Activated B cell treated with CpG ODN at 0.5 μM for 24 hours (primary cell): ENCODE measurements around the gene LIN7C. TPM values are rescaled to one million over a fixed set of nuclear protein-coding genes. Genes with fewer than 3 reads are reported as not detected.

Experiments used
- ATAC-seq: fragments of 200-7000 bp; cut with Tn5 transposase; one replicate; pipeline ENCODE4 v1.10.0; 2021; ENCODE audit warnings: low read depth, mild to moderate bottlenecking, moderate library complexity
- CTCF ChIA-PET: fragments of 350-600 bp; sonication (Branson Sonifier 250); formaldehyde crosslinking; loops from one replicate; lab custom pipeline; 2021; ENCODE audit warnings: antibody characterized with exemption; lab: Charles Lee
- POLR2A ChIA-PET: fragments of 350-600 bp; sonication (Branson Sonifier 250); formaldehyde crosslinking; loops from one replicate; lab custom pipeline; 2021; ENCODE audit warnings: antibody characterized with exemption; lab: Charles Lee
- DNase-seq: peaks from one replicate; pipeline ENCODE4 v3.0.0; 2022
- H3K27ac Mint-ChIP-seq: one replicate; pipeline ENCODE4 v1.8.0; 2020; ENCODE audit warnings: mixed read lengths
- H3K27me3 Mint-ChIP-seq: one replicate; pipeline ENCODE4 v1.8.0; 2021; ENCODE audit warnings: mixed read lengths
- H3K36me3 Mint-ChIP-seq: one replicate; pipeline ENCODE4 v1.8.0; 2021; ENCODE audit warnings: low read depth, mixed read lengths
- H3K4me1 Mint-ChIP-seq: one replicate; pipeline ENCODE4 v1.8.0; 2021; ENCODE audit warnings: mixed read lengths
- H3K4me3 Mint-ChIP-seq: one replicate; pipeline ENCODE4 v1.8.0; 2020; ENCODE audit warnings: mild to moderate bottlenecking, mixed read lengths
- H3K9me3 Mint-ChIP-seq: one replicate; pipeline ENCODE4 v1.8.0; 2020; ENCODE audit warnings: mixed read lengths
- CTCF ChIP-seq: fragments of 200-600 bp; IDR thresholded peaks from one replicate; pipeline ENCODE4 v1.8.0; 2022; ENCODE audit warnings: antibody characterized with exemption, mild to moderate bottlenecking
- intact Hi-C: fragments of 100-400 bp; cut with micrococcal nuclease; formaldehyde crosslinking; loops from one replicate; pipeline ENCODE4 v1.15.1; 2024
- total RNA-seq: library from RNA; stranded (reverse); gene quantifications from 2 replicates; pipeline ENCODE4 v1.2.3, GENCODE V29; 2022

Gene LIN7C
- total RNA-seq, 1 donor from 2014 or later, result 23.5 TPM

DNA sequence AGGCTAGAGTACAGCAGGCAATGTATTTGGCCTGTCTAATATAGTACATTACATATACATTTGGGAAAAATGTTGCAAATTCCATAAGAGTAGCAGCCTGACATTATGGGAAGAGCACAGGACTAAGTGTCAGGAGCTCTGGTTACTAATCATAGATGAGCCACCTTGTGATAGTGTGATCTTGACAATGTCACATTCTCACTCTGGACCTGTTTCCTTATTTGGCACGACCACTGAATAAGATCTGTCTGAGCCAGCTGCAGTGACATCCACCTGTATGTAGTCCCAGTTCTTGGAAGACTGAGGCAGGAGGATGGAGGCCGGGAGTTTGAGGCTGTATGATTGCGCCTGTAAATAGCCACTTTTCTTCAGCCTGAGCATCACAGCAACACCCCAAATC, 5.7 kb upstream of the LIN7C start:
- H3K27me3 Mint-ChIP-seq, result no peaks in the 10 kb centered on the region
- ATAC-seq (no peak), DNase-seq (no peak)
- peaks cover 12% of the 10 kb centered on the region for H3K4me1 Mint-ChIP-seq
- TF ChIP-seq CTCF, result no peak
- ChIA-PET POLR2A (no interaction called here), CTCF (no interaction called here)
- no peak overlapping the region for H3K4me3 Mint-ChIP-seq
- H3K27ac Mint-ChIP-seq, result no peak overlapping the region
- H3K9me3 Mint-ChIP-seq, result no peaks in the 10 kb centered on the region
- H3K36me3 Mint-ChIP-seq, result no peaks in the 10 kb centered on the region
- intact Hi-C loops, result no loop called here

- no peak for DNase-seq
- CTCF ChIA-PET, result no interaction called here
- intact Hi-C loops, result loop anchor here (5.0 kb wide), 1 partner anchor 278 kb away; no protein-coding TSS in a partner anchor
Observed at GRCh38 chr11:27509908-27510307, 3.3 kb upstream of the LIN7C start.

DNA sequence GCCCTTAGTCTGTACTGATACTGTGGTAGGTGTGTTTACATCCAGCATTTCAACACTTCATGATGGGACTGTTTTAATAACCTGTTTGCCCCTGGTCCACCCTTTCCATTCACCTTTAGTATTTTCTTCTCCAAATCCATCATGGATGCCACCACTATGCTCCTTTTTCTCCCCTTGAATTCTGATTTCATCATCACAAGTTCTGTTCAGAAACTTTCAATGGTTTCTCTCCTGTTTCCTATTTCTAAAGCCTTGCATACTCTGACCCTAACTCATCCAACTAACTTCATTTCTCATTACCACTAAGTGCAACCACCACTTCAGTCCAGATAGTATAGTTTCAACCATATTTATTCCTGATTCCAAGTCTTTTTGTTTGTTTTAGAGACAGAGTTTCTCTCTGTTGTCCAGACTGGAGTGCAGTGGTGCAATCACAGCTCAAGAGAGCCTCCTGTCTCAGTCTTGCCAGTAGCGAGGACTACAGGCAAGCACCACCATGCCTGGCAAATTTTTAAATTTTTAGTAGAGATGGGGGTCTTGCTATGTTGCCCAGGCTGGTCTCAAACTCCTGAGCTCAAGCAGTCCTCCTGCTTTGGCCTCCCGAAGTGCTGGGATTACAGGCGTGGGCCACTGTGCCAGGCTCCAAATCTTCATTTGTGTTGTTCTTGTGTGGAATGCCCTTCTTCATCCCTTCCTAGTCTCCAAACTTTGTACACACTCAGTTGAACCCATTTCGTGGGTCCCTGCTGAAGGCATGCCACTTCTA, 1.2 kb upstream of the LIN7C start:
- peaks cover 41% of the 10 kb centered on the region for H3K4me1 Mint-ChIP-seq
- no peak for DNase-seq
- no peaks in the 10 kb centered on the region for H3K27me3 Mint-ChIP-seq
- H3K4me3 Mint-ChIP-seq, result peak overlapping the region; percentile 100
- H3K9me3 Mint-ChIP-seq, result no peaks in the 10 kb centered on the region
- ChIA-PET CTCF (interaction anchor here (1.0 kb wide), 1 partner anchor 10 kb away, joined by 5 read pairs; no protein-coding TSS in a partner anchor), POLR2A (interaction anchor here (1.4 to 1.6 kb wide), 3 partner anchors 10 to 145 kb away, joined by 4 to 16 read pairs (median 6); partner anchors contain the start of genes CCDC34 and LGR4)
- peaks cover 13% of the 10 kb centered on the region for H3K36me3 Mint-ChIP-seq
- intact Hi-C loops, result loop anchor here (5.0 kb wide), 1 partner anchor 275 kb away; no protein-coding TSS in a partner anchor
- H3K27ac Mint-ChIP-seq, result peak overlapping the region; percentile 98
- no peak for TF ChIP-seq CTCF
- no peak for ATAC-seq

More at GRCh38 chr11:27509908-27510307, 3.3 kb upstream of the LIN7C start:
- POLR2A ChIA-PET, result no interaction called here
- H3K27me3 Mint-ChIP-seq, result no peaks in the 10 kb centered on the region
- no peak overlapping the region for H3K27ac Mint-ChIP-seq
- H3K4me1 Mint-ChIP-seq, result peaks cover 31% of the 10 kb centered on the region
- peaks cover 11% of the 10 kb centered on the region for H3K36me3 Mint-ChIP-seq
- H3K9me3 Mint-ChIP-seq, result no peaks in the 10 kb centered on the region
- ATAC-seq, result no peak
- TF ChIP-seq CTCF, result no peak
- no peak overlapping the region for H3K4me3 Mint-ChIP-seq

GRCh38 chr11:27505781-27506180, 788 bp downstream of the LIN7C start:
- CTCF ChIA-PET, result interaction anchor here (0.9 to 1.3 kb wide), 2 partner anchors 20 kb away, joined by 3 to 4 read pairs; no protein-coding TSS in a partner anchor
- H3K27ac Mint-ChIP-seq, result peak overlapping the region; percentile 98
- no peak for ATAC-seq
- intact Hi-C loops, result loop anchor here (1.0 to 5.0 kb wide), 5 partner anchors 8 to 603 kb away; partner anchors contain the start of genes CCDC34, KIF18A, LGR4 and METTL15
- peaks cover 45% of the 10 kb centered on the region for H3K4me1 Mint-ChIP-seq
- peaks cover 28% of the 10 kb centered on the region for H3K36me3 Mint-ChIP-seq
- no peak for TF ChIP-seq CTCF
- no peaks in the 10 kb centered on the region for H3K9me3 Mint-ChIP-seq
- DNase-seq, result no peak
- POLR2A ChIA-PET, result interaction anchor here (1.5 kb wide), 1 partner anchor 143 kb away, joined by 4 read pairs; the partner anchor contains the start of gene CCDC34
- H3K27me3 Mint-ChIP-seq, result no peaks in the 10 kb centered on the region
- H3K4me3 Mint-ChIP-seq, result peak overlapping the region; percentile 100

- H3K9me3 Mint-ChIP-seq, result no peaks in the 10 kb centered on the region
- H3K27ac Mint-ChIP-seq, result no peak overlapping the region
- ATAC-seq (no peak), DNase-seq (no peak)
- POLR2A ChIA-PET, result interaction anchor here (0.5 kb wide), 1 partner anchor 8 kb away, joined by 5 read pairs; no protein-coding TSS in a partner anchor
- no peak for TF ChIP-seq CTCF
- CTCF ChIA-PET, result interaction anchor here (1.2 kb wide), 1 partner anchor 32 kb away, joined by 3 read pairs; the partner anchor contains the start of gene LGR4
- H3K4me1 Mint-ChIP-seq, result peaks cover 45% of the 10 kb centered on the region
- H3K36me3 Mint-ChIP-seq, result peaks cover 42% of the 10 kb centered on the region
- intact Hi-C loops, result no loop called here
- H3K4me3 Mint-ChIP-seq, result no peak overlapping the region
- no peaks in the 10 kb centered on the region for H3K27me3 Mint-ChIP-seq
Observed at GRCh38 chr11:27504205-27504604, 2.4 kb downstream of the LIN7C start.
